GM18861 (cell line): Measurements from ENCODE around the gene PIK3CB.
"Not testable (repeated sequence)": the region's sequence is repeated elsewhere in the genome, so short reads cannot be mapped to it uniquely, and the experiment has no call there.

Experiments
- ATAC-seq: cut with Tn5 transposase; IDR thresholded peaks from one replicate; pipeline ENCODE4 v1.9.1; 2021; ENCODE audit not compliant: unreplicated experiment

PIK3CB gene

DNA sequence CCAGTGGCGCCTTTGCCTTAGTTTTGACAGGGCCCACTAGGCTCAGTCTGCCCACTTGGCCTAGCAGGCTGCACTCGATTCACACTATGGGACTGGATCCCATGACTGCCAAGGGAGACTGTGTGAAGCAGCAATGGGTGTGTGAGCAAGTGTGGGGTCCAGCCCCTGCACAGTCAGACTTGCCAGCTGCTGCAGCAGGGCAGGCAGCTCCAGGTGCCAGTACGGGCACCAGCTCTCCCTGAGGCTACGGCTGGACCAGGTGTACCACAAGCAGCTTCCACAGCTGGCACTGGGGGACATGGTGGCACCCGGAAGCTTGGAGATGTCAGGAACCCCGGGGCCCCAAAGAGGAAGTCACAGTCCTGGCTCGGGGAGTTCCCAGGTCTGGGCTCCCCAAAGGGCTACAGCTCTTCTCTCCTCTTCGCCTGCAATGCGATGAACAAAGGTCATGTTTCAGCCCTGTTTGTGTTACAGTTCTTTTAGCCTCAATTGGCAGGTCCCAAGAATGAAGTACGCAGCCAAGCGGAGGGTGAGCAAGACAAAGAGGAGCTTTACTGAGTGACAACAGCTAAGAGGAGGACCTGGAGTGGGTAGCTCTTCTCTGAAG is 67.1 kb downstream of the PIK3CB start:
- no peak for ATAC-seq

DNA sequence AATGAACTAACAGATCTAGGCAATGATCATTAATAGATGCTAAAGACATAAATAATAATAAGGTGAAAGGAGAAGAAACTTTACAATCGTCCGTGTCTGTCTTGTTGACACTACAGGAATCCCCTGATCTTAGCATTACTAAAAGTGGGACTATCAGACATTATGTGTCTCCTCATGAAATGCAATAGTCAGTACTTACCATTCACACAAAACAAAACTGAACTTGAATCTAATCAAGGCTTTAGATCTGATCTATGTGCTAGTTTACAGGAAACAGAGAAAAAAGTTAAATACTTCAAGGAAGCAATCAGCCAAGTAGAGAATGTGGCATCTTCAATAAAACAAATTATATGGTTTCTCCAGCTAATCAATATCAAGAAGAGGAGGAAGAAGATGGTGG is 73.7 kb downstream of the PIK3CB start:
- no peak for ATAC-seq

DNA sequence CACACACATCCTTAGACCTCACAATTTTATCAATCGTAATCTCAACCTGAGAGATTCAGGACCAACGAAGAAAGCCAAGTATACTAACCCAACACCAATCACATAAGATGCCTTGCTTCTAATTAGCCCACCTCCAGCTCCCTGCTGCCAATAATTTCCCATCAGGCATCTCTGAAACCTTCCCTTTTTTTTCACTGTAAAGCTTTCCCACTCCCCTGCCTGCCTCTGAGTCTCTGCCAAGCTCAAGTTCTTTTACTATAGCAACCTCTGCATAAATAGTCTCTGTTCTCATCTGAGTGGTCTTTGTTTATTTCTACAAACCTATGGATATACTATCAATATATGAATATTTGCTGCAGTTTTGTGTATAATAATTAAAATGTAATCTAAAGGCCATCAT is 86.5 kb downstream of the PIK3CB start:
- ATAC-seq: no peak

DNA sequence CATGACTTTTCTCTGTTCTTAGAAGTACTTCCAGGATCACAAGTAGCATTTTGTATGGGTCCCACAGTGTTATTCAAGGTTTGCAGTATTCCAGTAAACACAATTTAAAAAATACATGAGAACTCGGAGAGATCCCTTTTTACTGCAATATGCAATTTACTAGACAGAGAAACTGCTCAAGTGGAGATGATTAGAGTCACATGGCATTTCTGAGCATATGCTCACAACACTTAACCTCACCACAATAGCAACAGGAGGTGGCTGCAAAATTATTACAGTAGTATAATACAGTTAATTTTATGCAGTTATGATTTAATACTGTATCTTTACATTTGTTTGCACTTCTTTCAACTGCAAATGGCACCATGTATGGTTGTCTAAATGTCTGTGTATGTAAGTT is 87.5 kb downstream of the PIK3CB start:
- no peak for ATAC-seq

DNA sequence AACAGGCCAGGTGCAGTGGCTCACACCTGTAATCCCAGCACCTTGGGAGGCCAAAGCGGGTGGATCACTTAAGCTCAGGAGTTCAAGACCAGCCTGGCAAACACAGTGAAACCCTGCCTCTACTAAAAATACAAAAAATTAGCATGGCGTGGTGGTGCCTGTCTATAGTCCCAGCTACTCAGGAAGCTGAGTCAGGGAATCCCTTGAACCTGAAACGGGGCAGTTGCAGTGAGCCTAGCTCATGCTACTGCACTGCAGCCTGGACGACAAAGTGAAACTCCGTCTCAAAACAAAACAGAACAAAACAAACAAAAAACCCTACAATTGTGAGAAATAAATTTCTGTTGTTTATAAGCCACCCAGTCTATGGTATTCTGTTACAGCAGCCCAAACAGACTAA is 94.7 kb downstream of the PIK3CB start:
- ATAC-seq: no peak

DNA sequence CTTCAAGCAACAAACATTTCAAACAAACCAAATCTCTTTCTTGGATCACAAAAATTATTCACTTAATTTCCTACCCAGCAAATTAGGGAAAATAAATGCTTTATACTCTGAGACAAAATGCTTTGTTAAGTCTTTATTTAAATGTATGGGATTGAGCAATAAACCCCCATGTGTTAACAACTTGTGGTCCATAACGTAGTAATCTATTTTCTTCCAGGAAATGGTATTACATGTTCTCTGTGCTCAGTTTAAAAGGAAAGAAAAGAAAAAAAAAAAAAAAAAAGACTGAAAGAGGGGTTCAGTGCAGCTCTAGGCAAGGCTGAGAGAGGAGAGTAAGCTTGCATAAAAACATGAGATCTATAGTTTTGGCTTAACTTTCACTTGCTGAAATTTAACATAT is 102.3 kb downstream of the PIK3CB start:
- ATAC-seq: no peak

DNA sequence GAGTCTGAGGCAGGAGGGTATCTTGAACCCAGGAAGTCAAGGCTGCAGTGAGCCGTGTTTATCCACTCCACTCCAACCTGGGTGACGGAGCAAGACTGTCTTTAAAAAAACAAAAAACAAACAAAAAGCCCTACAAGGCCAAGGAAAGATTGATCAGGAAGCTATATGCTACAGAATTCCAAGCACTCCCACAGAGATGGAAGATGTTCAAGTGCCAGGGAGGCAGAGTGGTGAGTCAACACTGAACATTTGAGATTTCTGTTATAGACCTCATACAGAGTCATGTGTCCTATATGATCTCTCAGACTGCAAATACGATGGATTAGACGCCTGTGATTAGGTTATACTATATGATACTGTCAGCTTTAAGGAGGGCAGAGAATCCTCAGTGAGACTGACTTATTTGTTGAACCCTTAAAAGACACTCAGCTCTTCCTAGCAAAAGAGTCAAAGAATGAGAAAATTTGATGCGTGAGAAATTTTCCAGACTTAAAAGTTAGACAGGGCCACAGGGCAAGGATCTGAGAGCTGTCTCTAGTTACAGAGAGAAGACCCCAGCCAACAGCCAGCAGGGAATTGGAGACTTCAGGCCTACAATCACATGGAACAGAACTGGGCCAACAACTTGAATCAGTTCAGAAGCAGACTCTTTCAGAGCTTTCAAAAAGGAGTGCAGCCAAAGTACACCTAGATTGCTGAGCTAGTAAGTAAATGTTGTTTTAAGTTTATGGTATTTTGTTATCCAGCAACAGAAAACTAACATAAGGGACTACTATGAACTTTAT is 107.6 kb downstream of the PIK3CB start:
- no peak for ATAC-seq

DNA sequence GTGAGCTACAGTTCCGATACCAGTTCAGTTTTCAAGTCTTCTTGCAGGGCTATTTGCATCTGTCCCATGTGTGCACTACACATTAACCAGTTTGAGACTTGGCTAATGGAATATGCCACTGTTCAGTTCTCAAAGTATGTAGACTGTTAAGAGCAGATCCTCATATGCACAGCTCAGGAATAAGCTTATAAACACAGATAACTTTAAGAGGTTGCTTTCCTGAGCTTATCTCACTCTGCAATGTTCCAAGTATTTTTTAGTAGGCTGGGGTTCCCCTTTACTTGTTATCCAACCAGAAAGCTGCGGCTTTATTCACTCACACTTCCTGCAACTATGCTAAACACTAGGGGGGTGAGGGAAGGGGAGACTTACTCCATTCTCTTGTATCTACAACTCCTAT is 108.7 kb downstream of the PIK3CB start:
- not testable (repeated sequence) for ATAC-seq

- ATAC-seq: no peak
Measured at GRCh38 chr3:138725116-138725515, 109.6 kb downstream of the PIK3CB start.

DNA sequence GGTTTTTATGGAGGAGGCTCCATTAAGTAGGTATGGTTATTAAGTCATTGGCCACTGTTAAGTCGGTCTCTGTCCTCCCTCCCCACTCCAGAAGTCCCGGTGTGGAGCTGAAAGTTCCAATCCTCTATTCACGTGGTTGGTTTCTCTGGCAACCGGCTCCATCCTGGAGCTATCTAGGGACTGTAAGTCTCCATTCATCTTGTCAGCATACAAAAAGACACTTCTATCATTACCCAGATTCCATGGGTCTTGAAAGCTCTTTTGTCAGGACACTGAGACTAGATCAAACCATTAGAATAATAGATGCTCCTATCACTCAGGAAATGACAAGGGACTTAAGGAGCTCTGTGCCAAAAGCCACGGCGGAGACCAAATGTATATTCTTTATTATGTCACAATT is 110.3 kb downstream of the PIK3CB start:
- ATAC-seq: no peak

- no peak for ATAC-seq
Measured at GRCh38 chr3:138718849-138719248, 115.9 kb downstream of the PIK3CB start.

GRCh38 chr3:138717348-138717747 is 117.4 kb downstream of the PIK3CB start:
- peak; percentile 85 for ATAC-seq

DNA sequence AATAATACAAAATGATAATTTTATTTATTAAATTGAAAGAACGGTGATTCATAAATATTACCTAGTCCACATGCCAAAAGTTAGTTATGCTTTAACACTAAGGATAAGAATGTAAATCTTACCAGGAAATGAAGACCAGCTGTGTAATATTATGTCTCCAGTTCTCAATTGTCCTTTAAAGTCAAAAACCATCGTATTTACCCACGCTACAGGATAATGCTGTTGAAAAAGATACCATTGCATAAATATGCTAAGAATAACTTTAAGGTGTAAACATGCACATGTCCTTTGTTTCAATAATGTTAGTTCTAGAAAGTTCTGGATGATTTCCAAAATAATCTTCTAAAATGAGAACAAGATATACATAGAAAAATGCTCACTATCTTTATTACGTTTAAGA is 122.6 kb downstream of the PIK3CB start:
- ATAC-seq: no peak

DNA sequence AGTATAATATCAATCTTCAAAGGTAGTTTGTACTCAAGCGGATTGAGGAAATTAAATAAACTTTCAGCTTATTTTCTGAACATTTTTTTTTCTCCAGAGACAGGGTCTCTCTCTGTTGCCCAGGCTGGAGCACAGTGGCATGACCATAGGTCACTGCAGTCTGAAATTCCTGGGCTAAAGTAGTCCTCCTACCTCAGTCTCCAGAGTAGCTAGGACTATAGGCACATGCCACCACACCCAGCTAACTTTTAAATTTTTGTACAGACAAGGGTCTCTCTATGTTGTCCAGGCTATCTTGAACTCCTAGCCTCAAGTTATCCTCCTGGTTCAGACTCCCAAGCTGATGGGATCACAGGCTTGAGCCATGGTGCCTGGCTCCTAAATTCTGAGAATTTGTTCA is 129.1 kb downstream of the PIK3CB start:
- ATAC-seq: no peak

GRCh38 chr3:138696666-138697370 is 137.9 kb downstream of the PIK3CB start:
- ATAC-seq: no peak

GRCh38 chr3:138694287-138695007 is 140.3 kb downstream of the PIK3CB start:
- ATAC-seq: no peak

DNA sequence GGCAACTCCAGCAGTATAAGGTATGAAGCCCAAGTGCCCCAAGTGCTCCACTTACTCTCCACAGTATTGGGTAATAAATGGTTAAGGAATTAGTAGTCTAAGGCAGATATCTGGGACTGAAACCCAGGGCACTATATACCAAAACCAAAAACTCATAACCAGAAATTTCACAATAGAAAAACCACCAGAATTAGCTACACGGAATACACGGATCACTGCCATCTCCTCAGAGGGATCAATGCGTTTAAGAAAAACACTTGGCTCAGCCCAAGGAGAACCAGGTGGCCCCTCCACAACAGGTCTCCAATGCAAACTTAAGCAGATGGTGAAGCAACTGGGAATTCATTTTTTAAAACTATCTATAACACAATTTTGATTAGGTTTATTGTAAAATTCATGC is 142.6 kb downstream of the PIK3CB start:
- no peak for ATAC-seq

GRCh38 chr3:138691351-138691750 is 143.4 kb downstream of the PIK3CB start:
- no peak for ATAC-seq

DNA sequence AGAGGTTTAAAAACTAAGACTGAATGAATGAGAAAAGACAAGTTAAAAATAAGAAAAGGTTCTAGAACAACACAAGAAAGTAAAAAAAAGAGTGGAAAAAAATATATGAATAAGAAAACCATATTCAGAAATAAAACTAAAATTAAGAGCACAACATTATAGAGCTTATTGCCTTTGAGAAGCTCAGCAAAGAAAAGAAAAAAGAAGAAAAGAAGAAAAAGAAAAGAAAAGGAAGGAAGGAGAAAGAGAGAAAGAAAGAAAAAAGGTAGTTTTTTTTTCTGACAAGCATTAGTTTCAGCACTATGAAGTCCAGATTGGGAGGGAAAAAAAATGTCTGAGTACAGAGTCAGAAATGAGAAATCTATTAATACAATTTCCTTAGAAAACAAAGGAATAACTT is 144.7 kb downstream of the PIK3CB start:
- ATAC-seq: no peak

DNA sequence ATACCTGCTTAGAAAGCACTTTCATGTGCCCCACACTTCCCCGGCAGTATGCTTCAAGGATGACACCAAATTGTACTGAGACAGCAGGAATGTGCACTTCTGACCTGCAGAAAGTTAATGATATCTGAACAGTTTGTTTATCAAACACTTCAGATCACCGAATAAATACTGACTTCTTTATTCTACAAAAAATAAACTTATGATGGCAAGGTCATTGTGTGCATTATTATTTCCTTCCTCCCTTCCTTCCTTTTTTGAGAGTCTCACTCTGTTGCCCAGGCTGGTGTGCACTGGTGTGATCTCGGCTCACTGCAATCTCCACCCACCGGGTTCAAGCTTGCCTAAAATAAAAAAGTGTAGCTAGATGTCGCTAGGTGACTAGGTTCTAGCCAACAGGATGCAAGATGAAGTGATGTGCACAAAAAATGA is 145.8 kb downstream of the PIK3CB start:
- ATAC-seq: no peak

GRCh38 chr3:138687236-138687635 is 147.5 kb downstream of the PIK3CB start:
- ATAC-seq: peak; percentile 24
